Measurements from ENCODE around the gene MKNK2. TPM values are rescaled to one million over a fixed set of nuclear protein-coding genes. Genes with fewer than 3 reads are reported as not detected.
A peak's percentile ranks its signal among the peaks of the same experiment; 100 is the strongest.

Gene MKNK2
- total and polyA plus RNA-seq, 2 of the 13 experiments (the other 11 are each of a cell fraction or from before 2014, with no cell fraction given): 44.9 to 112 TPM

DNA sequence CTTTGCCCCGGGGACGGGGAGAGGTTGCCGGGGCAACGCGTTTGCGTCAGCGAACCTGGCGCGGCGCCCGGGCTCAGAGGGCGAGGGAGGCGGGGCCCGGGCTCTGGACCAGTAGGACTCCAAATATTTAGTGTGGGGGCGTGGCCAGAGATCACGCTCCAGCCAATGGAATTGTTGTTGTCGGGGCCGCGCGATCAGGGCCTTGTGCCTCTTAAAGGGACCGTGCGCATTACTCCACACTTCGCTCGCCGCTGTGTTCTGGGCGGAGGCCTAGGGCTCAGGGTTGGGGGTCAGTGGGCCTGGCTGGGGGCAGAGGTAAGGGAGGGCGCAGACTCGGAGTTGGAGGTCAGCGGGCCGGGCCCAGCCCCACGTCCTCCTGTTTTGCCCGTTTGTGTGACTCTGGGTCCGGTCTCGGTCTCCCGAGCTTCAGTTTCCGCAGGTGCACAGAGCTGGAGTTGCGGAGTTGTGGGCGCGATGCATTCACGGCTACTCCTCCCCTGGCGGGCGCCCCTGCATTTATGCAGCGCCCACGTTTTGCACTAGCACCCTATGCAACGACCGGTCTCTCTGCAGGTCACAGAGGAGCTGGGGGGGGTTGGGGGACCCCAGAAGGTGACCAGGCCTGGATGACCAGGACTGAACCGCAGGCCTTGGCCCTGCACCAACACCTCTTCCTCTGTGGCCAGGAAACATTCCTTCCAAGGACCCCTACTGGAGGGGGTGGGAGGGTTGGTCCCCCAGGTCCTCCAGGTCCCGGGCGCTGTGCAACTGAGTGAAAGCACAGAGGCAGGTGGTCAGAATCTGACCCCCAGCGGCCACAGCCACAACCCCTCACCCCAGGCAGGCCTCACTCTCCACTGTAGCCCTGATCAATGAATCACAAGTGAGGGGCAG is 10.7 kb upstream of the MKNK2 start (continued):
- TF ChIP-seq HMGXB3 (CRISPR knock-in tag; IDR thresholded peaks at IDR 0.05; ENCODE audit: borderline replicate concordance) (peak; percentile 47; the same call in 1 of the 2 replicates), KLF15 (CRISPR knock-in tag; IDR thresholded peaks at IDR 0.05; ENCODE audit: borderline replicate concordance) (peak; percentile 78; the same call in 1 of the 2 replicates), ZFP90 (CRISPR knock-in tag; IDR thresholded peaks at IDR 0.05; ENCODE audit: borderline replicate concordance) (peak; percentile 69; the same call in 1 of the 2 replicates), XBP1 (CRISPR knock-in tag; IDR thresholded peaks at IDR 0.05) (no peak), RELA (CRISPR knock-in tag; IDR thresholded peaks at IDR 0.05) (no peak), POLR2AphosphoS2 (IDR thresholded peaks at IDR 0.05; ENCODE audit: low read depth, low read length) (0 out of 2 replicates have a peak, but pooled peaks have one; percentile 60), SUZ12 (IDR thresholded peaks at IDR 0.05; ENCODE audit: low read depth, low read length) (no peak), RBAK (CRISPR knock-in tag; IDR thresholded peaks at IDR 0.05) (no peak), KAT8 (CRISPR knock-in tag; IDR thresholded peaks at IDR 0.05) (0 out of 2 replicates have a peak, but pooled peaks have one; percentile 16), KLF12 (CRISPR knock-in tag; IDR thresholded peaks at IDR 0.05; ENCODE audit: borderline replicate concordance) (peak; percentile 62; the same call in 1 of the 2 replicates), ARID2 (CRISPR knock-in tag; IDR thresholded peaks at IDR 0.05; ENCODE audit: borderline replicate concordance) (no peak), ZNF546 (CRISPR knock-in tag; conservative IDR thresholded peaks at IDR 0.05) (no peak; the same call in 1 of the 2 replicates), HNF4A (CRISPR knock-in tag; IDR thresholded peaks at IDR 0.05) (peak; percentile 55), SAP130 (CRISPR knock-in tag; IDR thresholded peaks at IDR 0.05; ENCODE audit: low read depth) (0 out of 2 replicates have a peak, but pooled peaks have one; percentile 8)
- TF ChIP-seq, protein P1, sequence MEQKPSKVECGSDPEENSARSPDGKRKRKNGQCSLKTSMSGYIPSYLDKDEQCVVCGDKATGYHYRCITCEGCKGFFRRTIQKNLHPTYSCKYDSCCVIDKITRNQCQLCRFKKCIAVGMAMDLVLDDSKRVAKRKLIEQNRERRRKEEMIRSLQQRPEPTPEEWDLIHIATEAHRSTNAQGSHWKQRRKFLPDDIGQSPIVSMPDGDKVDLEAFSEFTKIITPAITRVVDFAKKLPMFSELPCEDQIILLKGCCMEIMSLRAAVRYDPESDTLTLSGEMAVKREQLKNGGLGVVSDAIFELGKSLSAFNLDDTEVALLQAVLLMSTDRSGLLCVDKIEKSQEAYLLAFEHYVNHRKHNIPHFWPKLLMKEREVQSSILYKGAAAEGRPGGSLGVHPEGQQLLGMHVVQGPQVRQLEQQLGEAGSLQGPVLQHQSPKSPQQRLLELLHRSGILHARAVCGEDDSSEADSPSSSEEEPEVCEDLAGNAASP (CRISPR knock-in tag; IDR thresholded peaks at IDR 0.05; ENCODE audit: borderline replicate concordance): peak; percentile 38
- TF ChIP-seq, protein P2, sequence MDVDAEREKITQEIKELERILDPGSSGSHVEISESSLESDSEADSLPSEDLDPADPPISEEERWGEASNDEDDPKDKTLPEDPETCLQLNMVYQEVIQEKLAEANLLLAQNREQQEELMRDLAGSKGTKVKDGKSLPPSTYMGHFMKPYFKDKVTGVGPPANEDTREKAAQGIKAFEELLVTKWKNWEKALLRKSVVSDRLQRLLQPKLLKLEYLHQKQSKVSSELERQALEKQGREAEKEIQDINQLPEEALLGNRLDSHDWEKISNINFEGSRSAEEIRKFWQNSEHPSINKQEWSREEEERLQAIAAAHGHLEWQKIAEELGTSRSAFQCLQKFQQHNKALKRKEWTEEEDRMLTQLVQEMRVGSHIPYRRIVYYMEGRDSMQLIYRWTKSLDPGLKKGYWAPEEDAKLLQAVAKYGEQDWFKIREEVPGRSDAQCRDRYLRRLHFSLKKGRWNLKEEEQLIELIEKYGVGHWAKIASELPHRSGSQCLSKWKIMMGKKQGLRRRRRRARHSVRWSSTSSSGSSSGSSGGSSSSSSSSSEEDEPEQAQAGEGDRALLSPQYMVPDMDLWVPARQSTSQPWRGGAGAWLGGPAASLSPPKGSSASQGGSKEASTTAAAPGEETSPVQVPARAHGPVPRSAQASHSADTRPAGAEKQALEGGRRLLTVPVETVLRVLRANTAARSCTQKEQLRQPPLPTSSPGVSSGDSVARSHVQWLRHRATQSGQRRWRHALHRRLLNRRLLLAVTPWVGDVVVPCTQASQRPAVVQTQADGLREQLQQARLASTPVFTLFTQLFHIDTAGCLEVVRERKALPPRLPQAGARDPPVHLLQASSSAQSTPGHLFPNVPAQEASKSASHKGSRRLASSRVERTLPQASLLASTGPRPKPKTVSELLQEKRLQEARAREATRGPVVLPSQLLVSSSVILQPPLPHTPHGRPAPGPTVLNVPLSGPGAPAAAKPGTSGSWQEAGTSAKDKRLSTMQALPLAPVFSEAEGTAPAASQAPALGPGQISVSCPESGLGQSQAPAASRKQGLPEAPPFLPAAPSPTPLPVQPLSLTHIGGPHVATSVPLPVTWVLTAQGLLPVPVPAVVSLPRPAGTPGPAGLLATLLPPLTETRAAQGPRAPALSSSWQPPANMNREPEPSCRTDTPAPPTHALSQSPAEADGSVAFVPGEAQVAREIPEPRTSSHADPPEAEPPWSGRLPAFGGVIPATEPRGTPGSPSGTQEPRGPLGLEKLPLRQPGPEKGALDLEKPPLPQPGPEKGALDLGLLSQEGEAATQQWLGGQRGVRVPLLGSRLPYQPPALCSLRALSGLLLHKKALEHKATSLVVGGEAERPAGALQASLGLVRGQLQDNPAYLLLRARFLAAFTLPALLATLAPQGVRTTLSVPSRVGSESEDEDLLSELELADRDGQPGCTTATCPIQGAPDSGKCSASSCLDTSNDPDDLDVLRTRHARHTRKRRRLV (CRISPR knock-in tag; IDR thresholded peaks at IDR 0.05): peak; percentile 88
- TF ChIP-seq, protein P3, sequence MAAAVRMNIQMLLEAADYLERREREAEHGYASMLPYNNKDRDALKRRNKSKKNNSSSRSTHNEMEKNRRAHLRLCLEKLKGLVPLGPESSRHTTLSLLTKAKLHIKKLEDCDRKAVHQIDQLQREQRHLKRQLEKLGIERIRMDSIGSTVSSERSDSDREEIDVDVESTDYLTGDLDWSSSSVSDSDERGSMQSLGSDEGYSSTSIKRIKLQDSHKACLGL (CRISPR knock-in tag; IDR thresholded peaks at IDR 0.05): 0 out of 2 replicates have a peak, but pooled peaks have one; percentile 57

All from HepG2 (cell line).